HG02571 (cell line): ENCODE measurements around the gene TMEM116.
"Not testable (repeated sequence)": the region's sequence is repeated elsewhere in the genome, so short reads cannot be mapped to it uniquely, and the experiment has no call there.

Source experiments
- ATAC-seq: cut with Tn5 transposase; IDR thresholded peaks from one replicate; pipeline ENCODE4 v1.9.1; 2021; ENCODE audit warnings: mild to moderate bottlenecking, moderate library complexity; ENCODE audit not compliant: unreplicated experiment

Gene TMEM116

DNA sequence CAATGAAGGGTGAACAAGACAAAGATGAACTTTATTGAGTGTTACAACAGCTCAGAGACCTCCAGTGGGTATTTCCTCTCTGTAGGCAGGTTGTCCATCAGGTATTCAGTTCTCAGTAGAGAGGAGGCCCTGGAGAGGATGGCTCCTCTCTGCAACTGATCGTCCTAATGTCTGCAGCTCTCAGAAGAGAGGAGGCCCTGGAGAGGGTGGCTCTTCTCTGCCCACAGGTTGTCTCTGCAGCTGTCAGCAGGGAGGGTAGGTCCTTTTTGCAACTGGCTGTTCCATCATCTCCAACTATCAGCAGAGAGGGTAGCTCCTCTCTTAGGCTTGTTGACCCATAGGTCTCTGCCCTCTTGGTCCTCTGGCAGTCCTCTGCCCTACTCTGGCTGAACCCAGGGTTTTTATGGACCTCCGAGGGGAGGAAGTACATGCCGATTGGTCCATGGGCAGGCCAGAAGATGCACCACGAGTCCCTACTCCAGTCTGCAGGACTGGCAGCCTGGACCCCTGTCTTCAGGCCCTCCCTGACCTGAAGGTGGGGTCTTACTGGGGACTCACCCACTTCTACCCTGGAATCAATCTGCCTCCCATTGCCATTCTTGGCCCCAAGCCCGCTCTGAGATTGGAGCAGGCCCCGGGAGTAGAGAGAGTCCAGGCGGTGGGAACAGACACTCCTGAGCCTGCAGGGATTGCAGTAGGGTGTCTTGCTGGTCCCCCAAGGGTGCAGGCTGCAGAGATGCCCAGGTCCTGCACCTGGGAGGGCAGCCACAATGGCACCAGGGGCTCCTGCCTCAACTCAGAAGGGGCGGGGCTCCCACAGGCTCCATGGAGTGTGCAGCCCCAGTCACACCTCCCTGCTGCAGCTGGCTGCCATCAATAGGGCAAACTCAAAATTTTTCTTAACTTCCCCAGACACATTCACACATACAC, 2.3 kb downstream of the TMEM116 start:
- no peak for ATAC-seq

DNA sequence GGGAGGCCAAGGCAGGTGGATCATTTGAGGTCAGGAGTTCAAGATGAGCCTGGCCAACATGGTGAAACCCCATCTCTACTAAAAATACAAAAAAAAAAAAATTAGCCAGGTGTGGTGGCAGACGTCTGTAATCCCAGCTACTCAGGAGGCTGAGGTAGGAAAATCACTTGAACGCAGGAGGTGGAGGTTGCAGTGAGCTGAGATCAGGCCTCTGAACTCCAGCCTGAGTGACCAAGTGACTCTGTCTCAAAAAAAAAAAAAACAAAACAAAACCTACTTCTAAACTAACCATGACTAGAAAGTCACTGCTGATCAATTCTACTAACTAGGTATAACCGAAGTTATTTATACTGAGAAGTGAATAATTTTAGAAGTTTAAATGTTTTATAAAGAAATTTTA, 3.4 kb downstream of the TMEM116 start:
- not testable (repeated sequence) for ATAC-seq

DNA sequence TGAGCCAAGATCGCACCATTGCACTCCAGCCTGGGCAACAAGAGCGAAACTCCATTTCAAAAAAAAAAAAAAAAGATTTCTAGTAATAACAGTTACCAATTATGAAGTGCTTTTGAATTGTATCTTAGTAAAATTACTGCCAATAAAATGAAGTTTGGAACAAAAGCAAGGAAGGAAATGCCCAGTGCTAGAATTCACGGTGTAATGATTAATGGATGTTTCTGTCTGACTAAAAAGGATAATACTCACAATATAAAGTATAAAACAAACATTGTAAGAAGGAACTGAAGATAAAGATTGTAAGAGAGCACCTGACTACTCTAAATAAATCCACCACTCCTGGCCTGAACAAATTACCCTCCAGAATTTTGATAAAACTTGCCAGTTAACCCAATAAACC, 4.0 kb downstream of the TMEM116 start:
- no peak for ATAC-seq

DNA sequence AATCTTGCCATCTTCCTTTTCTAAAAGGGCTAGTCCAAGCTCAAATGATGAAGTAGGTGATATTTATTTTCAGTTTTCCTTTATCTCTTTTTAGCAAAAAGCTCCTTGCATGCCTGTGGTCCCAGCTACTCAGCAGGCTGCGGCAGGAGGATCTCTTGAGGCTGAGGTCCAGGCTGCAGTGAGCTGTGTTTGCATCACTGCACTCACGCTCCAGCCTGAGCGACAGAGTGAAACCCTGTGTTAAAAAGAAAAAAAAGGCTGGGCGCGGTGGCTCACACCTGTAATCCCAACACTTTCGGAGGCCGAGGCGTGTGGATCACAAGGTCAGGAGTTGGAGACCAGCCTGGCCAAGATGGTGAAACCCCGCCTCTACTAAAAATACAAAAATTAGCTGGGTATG, 5.0 kb downstream of the TMEM116 start:
- no peak for ATAC-seq

DNA sequence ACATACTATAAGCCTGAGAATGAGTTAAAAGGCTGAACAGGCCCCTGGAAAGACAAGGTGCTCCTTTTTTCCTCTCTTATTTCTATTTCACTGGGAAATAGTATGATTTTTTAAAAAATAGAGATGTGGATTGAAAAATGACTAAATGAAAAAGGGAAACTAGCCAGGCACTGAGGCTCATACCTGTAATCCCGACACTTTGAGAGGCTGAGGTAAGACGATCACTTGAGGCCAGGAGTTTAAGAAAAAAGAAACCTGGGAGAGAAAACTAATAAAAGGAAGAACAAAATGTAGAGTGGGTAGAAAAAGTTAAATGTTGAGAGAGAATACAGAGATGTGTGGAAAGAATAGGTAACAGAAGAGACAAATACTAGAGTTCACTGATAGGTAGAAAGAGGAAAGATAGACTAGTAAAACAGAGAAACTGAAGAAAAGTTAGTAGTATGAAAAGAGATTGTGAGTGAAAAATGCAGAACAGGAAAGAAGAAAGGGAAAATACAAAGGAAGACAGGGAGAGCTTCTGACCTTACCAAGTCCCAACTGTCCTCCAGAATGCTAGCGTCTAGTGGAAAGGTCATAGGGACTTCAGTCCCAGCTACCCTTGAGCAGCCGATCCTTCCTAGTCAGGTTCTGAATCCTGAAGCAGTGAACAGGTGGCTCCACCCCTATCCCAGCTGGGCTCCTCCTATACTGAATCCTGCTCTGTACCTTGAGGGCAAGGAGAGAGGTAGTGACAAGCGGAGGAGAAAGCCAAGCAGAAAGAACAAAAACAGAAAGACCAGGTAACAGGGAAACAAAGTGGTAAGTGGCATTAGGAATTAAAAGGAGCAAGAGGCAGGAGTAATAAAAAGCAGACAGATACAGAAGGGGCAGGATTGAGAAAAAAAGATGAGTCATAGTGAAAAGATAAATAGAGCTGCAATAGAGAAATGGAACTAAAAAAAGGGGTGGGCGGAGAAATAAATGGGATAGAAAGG, 7.3 kb downstream of the TMEM116 start:
- ATAC-seq = no peak

DNA sequence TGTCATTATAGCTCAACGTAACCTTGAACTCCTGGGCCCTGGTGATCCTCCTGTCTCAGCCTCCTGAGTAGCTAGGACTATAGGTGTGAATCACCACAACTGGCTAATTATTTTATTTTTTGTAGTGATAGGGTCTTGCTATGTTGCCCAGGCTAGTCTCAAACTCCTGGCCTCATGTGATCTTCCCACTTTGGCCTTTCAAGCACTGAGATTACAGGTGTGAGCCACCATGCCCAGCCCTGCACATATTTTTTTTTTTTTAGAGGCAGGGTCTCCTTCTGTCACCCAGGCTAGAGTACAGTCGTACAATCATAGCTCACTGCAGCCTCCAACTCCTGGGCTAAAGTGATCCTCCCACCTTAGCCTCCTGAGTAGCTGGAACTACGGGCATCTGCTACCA, 8.9 kb downstream of the TMEM116 start:
- ATAC-seq = no peak

DNA sequence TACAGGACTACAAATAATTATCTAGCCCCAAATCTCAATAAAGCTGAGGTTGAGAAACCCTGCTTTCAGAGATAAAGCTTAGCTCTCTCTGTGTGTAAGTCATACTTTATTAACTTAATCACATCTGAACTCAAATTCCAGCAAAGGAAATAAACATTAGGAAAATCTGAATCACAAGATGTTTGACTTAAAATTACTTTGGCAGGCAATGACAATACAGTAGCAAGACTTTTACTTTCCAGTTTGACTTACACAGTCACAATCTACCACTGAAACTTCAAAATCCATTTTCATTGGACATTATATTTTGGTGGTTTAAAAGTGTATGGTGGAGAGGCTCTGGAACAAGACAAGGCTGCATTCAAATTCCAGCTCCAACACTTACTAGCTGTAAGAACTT, 11.4 kb downstream of the TMEM116 start:
- no peak for ATAC-seq

DNA sequence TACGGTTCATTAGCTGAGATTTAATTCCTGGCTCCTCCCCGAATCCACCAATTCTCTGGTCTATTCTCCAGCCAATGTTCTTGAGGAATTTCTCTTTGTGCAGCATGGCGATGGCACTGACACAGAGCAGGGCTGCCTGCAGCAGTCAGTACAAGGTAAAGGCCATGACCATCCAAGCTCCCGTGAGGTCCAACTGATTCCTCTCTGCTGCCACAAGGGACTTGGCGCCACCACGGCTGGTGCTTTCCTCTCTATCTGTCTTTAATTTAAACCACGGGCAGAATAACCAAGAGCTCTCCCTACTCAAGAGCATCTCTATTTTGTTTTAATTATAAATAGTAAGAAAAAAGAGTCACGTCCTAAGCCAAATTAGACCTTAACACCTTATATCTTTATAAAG, 12.1 kb downstream of the TMEM116 start:
- no peak for ATAC-seq

DNA sequence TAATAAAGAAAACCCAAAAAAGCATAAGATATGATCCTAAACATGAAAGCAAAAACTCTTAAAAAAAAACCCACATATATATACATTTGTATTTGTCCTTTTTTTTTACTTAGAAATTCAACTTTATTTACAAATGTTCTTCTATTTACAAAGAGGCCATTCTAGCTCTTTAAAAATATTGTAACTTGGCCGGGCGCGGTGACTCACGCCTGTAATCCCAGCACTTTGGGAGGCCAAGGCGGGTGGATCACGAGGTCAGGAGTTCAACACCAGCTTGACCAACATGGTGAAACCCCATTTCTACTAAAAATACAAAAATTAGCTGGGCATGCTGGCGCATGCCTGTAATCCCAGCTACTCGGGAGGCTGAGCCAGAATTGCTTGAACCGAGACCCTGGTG, 13.8 kb downstream of the TMEM116 start:
- not testable (repeated sequence) for ATAC-seq

DNA sequence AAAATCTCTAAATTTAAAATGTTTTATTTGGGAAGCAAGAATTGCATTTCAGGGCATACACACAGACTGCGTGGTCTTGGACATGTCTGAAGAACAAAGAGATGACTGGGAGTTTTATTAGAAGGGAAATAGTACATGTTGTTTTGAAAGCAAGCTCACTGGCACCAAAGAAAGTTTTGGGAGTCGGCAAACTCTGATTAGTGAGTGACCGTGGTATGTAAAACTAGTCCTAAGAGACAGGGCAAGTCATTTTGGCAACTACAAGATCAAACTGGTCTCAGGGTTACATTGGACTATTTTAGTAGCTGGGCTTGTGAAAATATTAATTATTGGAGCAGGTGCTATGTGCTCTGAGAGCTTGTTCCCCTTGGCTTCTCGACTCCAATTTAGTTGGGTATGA, 14.9 kb downstream of the TMEM116 start:
- ATAC-seq = no peak

DNA sequence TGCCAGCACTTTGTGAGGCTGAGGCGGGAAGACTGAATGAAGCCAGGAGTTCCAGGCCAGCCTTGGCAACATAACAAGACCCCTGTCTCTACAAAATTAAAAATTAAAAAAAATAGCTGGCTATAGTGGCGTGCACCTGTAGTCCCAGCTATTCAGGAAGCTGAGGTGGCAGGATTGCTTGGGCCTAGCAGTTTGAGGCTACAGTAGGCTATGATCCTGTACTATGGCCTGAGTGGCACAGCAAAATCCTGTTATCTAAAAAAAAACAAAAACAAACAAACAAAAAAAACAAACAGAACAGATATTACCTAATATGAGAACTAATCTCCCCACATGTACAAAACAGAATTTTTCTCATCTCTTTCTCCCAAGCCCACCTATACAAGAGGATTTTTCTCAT, 15.7 kb downstream of the TMEM116 start:
- no peak for ATAC-seq

DNA sequence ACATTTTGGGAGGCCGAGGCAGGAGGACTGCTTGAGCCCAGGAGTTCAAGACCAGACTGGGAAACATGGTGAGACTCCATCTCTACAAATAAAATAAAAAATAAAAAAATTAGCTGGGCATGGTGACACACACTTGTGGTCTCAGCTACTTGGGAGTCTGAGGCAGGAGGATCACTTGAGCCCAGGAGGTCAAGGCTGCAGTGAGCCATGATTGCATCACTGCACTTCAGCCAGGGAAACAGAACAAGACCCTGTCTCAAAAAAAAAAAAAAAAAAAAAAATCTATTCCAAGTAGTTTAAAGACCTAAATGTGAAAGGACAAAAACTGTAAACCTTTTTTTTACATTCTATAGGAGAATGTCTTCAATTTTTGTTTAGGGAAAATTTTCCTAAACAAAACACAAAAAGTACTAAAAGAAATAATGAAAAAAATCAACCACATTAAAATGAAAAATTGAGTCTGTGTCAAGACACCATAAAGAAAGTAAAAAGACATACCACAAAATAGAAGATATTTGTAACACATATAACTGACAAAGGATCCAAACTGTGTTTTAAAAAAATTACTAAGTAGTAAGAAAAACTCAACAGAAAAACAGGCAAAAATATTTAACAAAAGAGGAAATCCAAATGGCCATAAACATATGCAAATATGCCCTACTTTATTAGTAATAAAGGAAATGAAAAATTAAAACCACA, 17.0 kb downstream of the TMEM116 start:
- ATAC-seq = no peak

DNA sequence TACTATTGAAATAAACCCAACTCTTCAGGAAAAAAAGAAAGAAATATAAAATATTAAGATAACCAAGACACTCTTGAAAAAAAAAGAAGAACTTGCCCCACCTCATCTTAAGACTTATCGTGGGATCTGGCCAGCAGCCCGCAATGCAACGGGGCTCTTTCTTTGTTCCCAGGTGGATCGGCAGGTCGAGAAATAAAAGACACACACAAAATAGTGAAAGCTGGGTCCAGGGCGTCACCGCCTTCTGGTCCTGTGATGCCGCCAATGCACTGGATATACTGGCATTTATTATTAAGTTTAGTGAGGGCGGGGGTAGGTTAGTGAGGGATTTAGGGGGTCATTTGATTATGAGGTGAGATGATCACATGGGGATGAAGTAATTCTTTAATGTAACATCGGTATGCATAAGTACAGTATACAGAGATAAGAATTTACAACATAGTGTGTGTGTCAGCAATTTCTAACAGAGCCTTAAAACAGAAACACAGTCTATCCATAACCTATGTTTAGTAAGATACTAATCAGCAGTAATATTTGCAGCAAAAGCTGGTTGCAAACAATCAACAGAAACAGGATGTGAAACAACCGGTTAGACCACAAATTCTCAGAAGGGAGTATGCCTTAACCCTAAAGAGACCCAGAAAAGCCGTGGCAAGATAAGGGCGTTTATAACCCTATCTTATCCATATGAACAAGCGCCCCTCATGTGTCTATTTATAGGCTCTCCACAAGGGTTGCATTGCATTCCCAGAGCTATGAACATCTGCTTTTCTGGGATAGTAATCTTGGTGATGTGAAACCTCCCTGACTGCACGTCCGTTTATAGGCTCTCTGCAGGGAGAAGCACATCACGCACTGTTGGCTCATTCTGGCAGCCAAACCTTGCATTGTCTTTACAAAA, 18.5 kb downstream of the TMEM116 start:
- not testable (repeated sequence) for ATAC-seq

DNA sequence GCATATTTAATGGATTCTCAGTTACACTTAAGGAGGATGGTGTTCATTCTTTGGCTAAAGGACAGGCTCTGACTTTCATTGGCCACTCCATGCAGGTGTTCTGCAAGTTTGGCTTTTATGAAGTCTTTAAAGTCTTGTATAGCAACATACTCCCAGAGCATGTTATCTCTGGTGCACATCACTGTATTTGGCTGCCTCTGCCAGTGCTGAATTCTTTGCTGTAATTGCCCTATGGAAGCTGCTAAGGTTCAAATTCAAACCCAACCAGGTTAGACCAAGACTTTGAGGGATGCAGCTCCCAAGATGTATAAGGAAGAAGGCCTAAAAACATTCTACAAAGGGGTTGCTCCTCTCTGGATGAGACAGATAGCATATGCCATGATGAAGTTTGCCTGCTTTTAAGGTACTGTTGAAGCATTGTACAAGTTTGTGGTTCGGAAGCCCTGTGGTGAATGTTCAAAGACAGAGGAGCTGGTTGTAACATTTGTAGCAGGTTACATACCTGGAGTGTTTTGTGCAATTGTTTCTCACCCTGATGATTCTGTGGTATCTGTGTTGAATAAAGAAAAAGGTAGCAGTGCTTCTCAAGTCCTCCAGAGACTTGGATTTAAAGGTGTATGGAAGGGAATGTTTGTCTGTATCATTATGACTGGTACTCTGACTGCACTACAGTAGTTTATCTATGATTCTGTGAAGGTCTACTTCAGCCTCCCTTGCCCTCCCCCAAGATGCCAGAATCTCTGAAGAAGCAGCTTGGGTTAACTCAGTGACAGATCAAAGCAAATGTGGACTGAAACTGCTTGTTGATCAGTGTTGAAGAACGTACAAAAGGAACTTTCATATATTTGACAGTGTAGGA, 19.4 kb downstream of the TMEM116 start:
- no peak for ATAC-seq

DNA sequence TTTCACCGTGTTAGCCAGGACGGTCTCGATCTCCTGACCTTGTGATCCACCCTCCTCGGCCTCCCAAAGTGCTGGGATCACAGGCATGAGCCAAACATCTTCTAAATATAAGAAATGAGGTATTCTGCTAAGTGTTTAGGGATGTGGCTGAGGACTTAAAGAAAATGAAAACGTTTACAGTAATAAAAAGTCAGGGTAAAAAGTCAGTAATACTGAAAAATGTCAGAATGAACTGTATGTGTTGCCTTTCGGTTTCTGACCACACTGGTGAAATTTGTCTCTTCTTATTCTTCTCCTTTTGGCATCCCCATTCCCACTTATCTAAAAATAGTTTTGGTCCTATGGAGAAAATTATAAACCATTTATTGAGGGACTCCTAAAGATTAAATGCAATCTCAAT, 20.5 kb downstream of the TMEM116 start:
- no peak for ATAC-seq

DNA sequence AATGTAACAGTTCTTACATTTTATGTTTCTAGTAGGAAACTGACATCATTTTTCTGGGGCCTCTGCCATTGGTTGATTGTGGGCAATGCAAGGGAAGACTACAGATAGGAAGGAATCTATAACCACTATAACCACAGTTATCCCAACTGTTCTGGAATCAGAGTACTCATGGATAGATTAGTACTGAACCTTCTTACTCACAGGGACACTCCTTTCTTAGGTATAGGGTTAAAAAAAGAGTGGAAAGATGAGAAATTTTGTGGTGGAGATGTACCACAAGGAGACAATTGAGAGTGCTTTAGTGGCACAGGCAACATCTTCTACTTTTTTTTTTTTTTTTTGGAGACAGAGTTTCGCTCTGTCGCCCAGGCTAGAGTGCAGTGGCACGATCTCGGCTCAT, 21.0 kb downstream of the TMEM116 start:
- no peak for ATAC-seq

DNA sequence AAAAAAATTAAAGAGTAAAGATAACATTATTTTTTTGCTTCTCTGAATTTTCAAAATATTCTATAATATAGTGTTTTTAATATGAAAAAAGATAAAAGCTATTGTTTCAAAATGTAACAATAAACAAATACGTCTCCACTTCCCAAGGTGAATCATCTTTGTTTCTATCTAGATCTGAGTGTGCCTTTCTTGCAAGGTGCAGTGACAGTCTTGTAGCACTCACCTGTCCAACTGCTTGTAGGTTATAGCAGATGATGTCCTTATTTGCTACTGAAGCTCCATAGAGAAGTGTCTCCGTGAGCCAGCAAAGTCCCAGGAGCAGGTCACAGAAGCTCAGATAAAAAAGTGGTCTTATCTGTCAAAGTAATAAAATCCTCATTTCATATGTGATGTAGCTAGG, 21.4 kb downstream of the TMEM116 start:
- ATAC-seq = no peak

DNA sequence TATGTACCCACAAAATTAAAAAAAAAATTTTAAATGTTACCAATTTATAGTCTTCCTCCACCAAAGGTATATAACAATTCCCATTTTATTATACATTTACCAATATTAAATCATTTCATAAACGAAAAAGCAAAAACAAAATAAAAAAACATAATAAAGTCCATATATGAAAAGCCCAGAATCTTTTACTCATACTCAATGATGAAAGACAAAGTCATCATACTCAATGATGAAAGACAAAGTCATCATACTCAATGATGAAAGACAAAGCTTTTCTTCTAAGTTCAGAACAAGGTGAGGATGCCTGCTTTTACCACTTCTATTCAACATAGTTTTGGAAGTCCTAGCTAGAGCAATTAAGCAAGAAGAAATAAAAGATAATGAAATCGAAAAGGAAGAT, 28.1 kb downstream of the TMEM116 start:
- ATAC-seq = no peak

DNA sequence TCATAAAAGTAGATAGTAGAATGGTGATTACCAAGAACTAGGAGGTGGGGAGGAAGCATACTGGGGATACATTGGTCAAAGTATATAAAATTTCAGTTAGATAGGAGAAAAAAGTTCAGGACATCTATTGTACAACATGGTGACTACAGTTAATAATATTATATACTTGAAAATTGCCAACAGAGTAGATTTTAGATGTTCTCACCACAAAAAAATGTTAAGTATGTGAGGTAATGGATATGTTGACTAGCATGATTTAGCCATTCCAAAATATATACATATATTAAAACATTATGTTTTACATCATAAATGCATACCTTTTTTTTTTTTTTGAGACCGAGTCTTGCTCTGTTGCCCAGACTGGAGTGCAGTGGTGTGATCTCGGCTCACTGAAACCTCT, 31.0 kb downstream of the TMEM116 start:
- ATAC-seq = no peak
